ENCODE data around the gene IFNAR1. TPM values are rescaled to one million over a fixed set of nuclear protein-coding genes. Genes with fewer than 3 reads are reported as not detected.

IFNAR1 gene
- total RNA-seq, 4 donors from 2014 or later: 28.9 to 44.1 (median 31.9) TPM

DNA sequence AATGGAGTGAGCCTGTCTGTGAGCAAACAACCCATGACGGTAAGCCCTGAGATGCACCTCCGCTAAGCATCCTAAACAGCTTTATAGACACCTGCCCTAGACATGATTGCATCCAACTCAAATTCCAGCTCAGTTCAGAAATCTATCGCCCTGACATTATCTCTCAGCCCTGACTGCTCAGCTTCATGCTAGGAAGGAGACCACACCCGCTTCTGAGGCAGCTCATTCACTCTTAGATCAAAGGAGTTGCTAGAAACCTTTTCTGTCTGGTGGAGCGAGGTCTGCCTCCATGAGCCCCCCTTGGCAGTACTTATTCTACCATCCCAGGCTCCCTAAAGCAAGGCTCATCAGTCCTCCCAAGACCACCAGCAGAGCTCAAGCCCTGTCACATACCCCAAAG is 41.6 kb upstream of the IFNAR1 start:
- ATAC-seq: no peak
- Histone ChIP-seq H3K9me3 (peaks cover 0 to 5% (median 0%) of the 10 kb centered on the region in 3 donors), H3K4me3 (no peak overlapping the region), H3K27me3 (no peaks in the 10 kb centered on the region), H3K4me1 (peaks cover 0 to 25% (median 5%) of the 10 kb centered on the region in 3 donors), H3K36me3 (peaks cover 0 to 90% of the 10 kb centered on the region in 2 donors), H3K27ac (no peak overlapping the region)
- TF ChIP-seq POLR2AphosphoS5 (IDR thresholded peaks at IDR 0.05) (no peak), CTCF (IDR thresholded peaks at IDR 0.05) (no peak), EP300 (IDR thresholded peaks at IDR 0.05) (no peak), POLR2A (IDR thresholded peaks at IDR 0.05) (no peak)
- WGBS, 2 donors (ENCODE audit: low coverage in 1 of 2): 83 to 86% methylated on average over 1 of the region's 5 CpGs

DNA sequence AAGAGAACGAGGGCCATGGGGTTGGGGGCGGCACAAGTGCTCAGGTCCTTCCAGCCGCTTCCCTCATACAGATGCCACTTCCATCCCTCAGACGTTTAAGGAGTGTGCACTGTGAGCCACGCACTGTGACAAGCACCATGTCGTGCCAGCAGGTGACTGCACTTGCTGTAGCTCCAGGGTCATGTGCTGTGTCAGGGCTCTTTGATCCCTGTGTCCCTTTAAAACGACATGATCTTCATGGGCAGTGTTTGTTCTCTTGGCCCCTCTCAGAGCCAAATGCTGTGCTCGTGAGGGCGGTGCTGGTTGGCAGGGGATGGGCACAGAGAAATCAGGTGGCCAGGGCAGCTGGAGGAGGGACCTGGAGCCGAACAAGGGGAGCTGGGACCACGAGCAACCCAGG is 38.7 kb upstream of the IFNAR1 start:
- 54 to 94% methylated on average over 3 to 5 of the region's 11 CpGs for WGBS, 2 donors (ENCODE audit: low coverage in 1 of 2)
- Histone ChIP-seq H3K27me3 (no peaks in the 10 kb centered on the region), H3K4me3 (no peak overlapping the region), H3K4me1 (peaks cover 0 to 34% (median 5%) of the 10 kb centered on the region in 3 donors), H3K36me3 (peaks cover 0 to 86% of the 10 kb centered on the region in 2 donors), H3K27ac (peak overlapping the region in 3 of 4 donors; percentile 49 to 63 (median 53)), H3K9me3 (no peaks in the 10 kb centered on the region)
- ATAC-seq: no peak
- no peak for TF ChIP-seq EP300 (IDR thresholded peaks at IDR 0.05)
- TF ChIP-seq POLR2A (IDR thresholded peaks at IDR 0.05): no peak
- TF ChIP-seq POLR2AphosphoS5 (IDR thresholded peaks at IDR 0.05): no peak
- TF ChIP-seq CTCF (IDR thresholded peaks at IDR 0.05): no peak

GRCh38 chr21:33286600-33287456 is 37.9 kb upstream of the IFNAR1 start:
- H3K27ac ChIP-seq: peak overlapping the region in 3 of 4 donors; percentile 49 to 63 (median 53)
- no peak for TF ChIP-seq EP300 (IDR thresholded peaks at IDR 0.05)
- TF ChIP-seq POLR2A (IDR thresholded peaks at IDR 0.05): no peak
- TF ChIP-seq CTCF (IDR thresholded peaks at IDR 0.05): no peak
- no peak for TF ChIP-seq POLR2AphosphoS5 (IDR thresholded peaks at IDR 0.05)
- H3K9me3 ChIP-seq: no peaks in the 10 kb centered on the region
- peak; percentile 76 for ATAC-seq
- H3K4me1 ChIP-seq: peaks cover 0 to 34% (median 5%) of the 10 kb centered on the region in 3 donors
- H3K36me3 ChIP-seq: peaks cover 0 to 86% of the 10 kb centered on the region in 2 donors
- no peaks in the 10 kb centered on the region for H3K27me3 ChIP-seq
- H3K4me3 ChIP-seq: no peak overlapping the region
- 54 to 89% methylated on average over 6 to 10 of the region's 15 CpGs for WGBS, 2 donors (ENCODE audit: low coverage in 1 of 2)

DNA sequence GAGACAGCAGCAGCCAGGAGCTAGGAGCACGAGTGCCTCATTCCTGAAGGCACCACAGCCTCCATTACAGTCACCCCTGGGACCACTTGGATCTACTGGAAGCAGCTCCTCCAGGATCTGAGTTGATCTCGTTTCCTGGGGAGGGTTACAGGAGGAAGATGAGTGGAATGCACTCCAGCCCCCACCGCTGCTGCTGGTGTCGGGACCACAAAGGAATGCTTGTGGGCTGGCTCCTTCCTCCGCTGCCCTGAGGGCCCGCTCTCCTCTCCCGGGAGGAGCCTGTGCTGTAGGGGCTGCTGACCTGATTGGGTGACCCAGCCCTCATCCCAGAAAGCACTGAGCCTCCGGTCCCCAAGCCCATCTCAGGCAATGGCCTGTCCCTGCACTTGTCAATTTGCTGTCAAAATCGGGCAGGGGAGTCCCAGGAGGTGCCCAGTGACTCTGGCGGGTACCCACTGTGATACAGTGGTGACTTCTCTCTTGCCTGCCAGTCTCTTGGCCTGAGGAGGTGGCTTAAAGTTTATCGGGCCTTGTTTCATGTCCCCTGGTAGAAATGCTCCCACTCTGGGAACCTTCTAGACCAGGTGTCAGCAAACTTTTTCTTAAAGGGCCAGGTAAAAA is 35.5 kb upstream of the IFNAR1 start:
- H3K36me3 ChIP-seq: peaks cover 0 to 88% of the 10 kb centered on the region in 2 donors
- no peak for ATAC-seq

More for the DNA sequence above, 35.5 kb upstream of the IFNAR1 start:
- peak overlapping the region in 1 of 4 donors; percentile 51 for H3K27ac ChIP-seq
- WGBS, 2 donors (ENCODE audit: low coverage in 1 of 2): no CpG with 5 or more reads among the region's 11 CpGs
- no peaks in the 10 kb centered on the region for H3K27me3 ChIP-seq
- TF ChIP-seq EP300 (IDR thresholded peaks at IDR 0.05) (no peak), POLR2AphosphoS5 (IDR thresholded peaks at IDR 0.05) (no peak), CTCF (IDR thresholded peaks at IDR 0.05) (no peak), POLR2A (IDR thresholded peaks at IDR 0.05) (no peak)
- H3K9me3 ChIP-seq: no peaks in the 10 kb centered on the region
- no peak overlapping the region for H3K4me3 ChIP-seq
- H3K4me1 ChIP-seq: peaks cover 0 to 34% (median 5%) of the 10 kb centered on the region in 3 donors
